Measurements from ENCODE around the gene MAGED2.

The MAGED2 gene

DNA sequence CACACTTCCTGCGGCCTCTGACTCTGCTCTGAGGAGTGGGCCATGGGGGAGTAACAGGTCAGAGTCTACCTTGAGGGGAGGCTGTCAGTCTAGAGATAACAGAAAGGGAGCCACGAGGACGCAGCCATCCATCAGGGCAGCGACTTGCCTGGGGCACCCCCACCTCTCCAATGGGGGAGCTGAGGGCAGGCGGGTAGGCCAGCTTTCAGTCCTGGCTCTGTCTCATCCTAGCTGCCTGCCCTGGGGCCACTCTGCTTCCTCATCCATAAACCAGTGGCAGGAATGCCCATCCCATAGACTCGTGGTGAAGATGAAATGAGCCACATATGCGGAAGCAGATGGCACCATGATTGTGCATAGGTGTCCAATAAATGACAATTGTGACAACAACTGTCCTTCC lies 13.2 kb downstream of the MAGED2 start:
- TF ChIP-seq, protein P1, sequence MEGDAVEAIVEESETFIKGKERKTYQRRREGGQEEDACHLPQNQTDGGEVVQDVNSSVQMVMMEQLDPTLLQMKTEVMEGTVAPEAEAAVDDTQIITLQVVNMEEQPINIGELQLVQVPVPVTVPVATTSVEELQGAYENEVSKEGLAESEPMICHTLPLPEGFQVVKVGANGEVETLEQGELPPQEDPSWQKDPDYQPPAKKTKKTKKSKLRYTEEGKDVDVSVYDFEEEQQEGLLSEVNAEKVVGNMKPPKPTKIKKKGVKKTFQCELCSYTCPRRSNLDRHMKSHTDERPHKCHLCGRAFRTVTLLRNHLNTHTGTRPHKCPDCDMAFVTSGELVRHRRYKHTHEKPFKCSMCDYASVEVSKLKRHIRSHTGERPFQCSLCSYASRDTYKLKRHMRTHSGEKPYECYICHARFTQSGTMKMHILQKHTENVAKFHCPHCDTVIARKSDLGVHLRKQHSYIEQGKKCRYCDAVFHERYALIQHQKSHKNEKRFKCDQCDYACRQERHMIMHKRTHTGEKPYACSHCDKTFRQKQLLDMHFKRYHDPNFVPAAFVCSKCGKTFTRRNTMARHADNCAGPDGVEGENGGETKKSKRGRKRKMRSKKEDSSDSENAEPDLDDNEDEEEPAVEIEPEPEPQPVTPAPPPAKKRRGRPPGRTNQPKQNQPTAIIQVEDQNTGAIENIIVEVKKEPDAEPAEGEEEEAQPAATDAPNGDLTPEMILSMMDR (conservative IDR thresholded peaks at IDR 0.05; ENCODE audit: low read length) = no peak
- no peak for TF ChIP-seq EZH2phosphoT487 (IDR thresholded peaks at IDR 0.05; ENCODE audit: borderline replicate concordance)
- no peaks in the 10 kb centered on the region for H3K9me3 ChIP-seq (ENCODE audit: insufficient read depth, low read depth, low read length)

DNA sequence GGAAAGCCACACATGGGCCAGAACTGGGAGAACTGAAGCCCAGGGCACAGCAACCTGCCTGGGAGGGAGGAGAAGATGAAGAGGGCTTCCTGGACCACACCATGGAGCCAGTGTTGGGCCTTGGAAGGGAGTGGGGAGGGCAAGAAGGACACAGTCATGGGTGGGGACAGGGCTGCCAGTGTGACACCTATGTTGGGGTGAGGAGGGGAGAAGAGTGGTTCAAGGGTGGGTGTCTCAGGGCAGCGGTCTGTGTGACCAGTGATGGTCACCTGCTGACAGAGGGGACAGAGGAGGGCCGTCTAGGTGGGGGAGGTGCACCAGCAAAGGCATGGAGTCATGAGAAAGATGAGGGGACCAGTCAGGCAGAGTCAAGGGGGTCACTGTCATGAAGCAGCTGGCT lies 13.8 kb downstream of the MAGED2 start:
- Histone ChIP-seq H3K79me2 (ENCODE audit: insufficient read depth, low read length) (no peaks in the 10 kb centered on the region), H3K27me3 (ENCODE audit: insufficient read depth, low read length, poor library complexity, severe bottlenecking) (no peaks in the 10 kb centered on the region), H3K4me3 (ENCODE audit: low read length, poor library complexity, severe bottlenecking) (no peak overlapping the region), H3K36me3 (ENCODE audit: insufficient read depth, low read length) (no peaks in the 10 kb centered on the region; the same call in 1 of the 2 replicates), H2AFZ (ENCODE audit: low read length) (no peak overlapping the region), H3K9ac (ENCODE audit: low read depth, low read length, poor library complexity, severe bottlenecking) (no peak overlapping the region), H3F3A (ENCODE audit: low read depth) (no peaks in the 10 kb centered on the region), H4K20me1 (ENCODE audit: insufficient read depth, low read length, poor library complexity, severe bottlenecking) (no peaks in the 10 kb centered on the region), H3K4me1 (ENCODE audit: insufficient read depth, low read length, poor library complexity, severe bottlenecking) (no peaks in the 10 kb centered on the region), H3K9me3 (ENCODE audit: insufficient read depth, low read depth, low read length) (no peaks in the 10 kb centered on the region), H3K9me2 (replicated peaks; ENCODE audit: low read depth, low read length) (no peaks in the 10 kb centered on the region), H3K4me2 (ENCODE audit: low read depth, low read length, poor library complexity, severe bottlenecking) (no peak overlapping the region)
- no peak for TF ChIP-seq EZH2phosphoT487 (IDR thresholded peaks at IDR 0.05; ENCODE audit: borderline replicate concordance)
- TF ChIP-seq, protein P1 (conservative IDR thresholded peaks at IDR 0.05; ENCODE audit: low read length) = no peak

More for the DNA sequence above, 13.2 kb downstream of the MAGED2 start:
- H3K27me3 ChIP-seq (ENCODE audit: insufficient read depth, low read length, poor library complexity, severe bottlenecking) = no peaks in the 10 kb centered on the region
- no peak overlapping the region for H3K9ac ChIP-seq (ENCODE audit: low read depth, low read length, poor library complexity, severe bottlenecking)
- no peak overlapping the region for H2AFZ ChIP-seq (ENCODE audit: low read length)
- no peak overlapping the region for H3K4me2 ChIP-seq (ENCODE audit: low read depth, low read length, poor library complexity, severe bottlenecking)
- no peaks in the 10 kb centered on the region for H3K9me2 ChIP-seq (replicated peaks; ENCODE audit: low read depth, low read length)
- H3K36me3 ChIP-seq (ENCODE audit: insufficient read depth, low read length) = peaks cover 3% of the 10 kb centered on the region; the same call in 1 of the 2 replicates
- no peaks in the 10 kb centered on the region for H3F3A ChIP-seq (ENCODE audit: low read depth)
- H3K4me1 ChIP-seq (ENCODE audit: insufficient read depth, low read length, poor library complexity, severe bottlenecking) = no peaks in the 10 kb centered on the region
- H4K20me1 ChIP-seq (ENCODE audit: insufficient read depth, low read length, poor library complexity, severe bottlenecking) = no peaks in the 10 kb centered on the region
- H3K79me2 ChIP-seq (ENCODE audit: insufficient read depth, low read length) = no peaks in the 10 kb centered on the region
- no peak overlapping the region for H3K4me3 ChIP-seq (ENCODE audit: low read length, poor library complexity, severe bottlenecking)

DNA sequence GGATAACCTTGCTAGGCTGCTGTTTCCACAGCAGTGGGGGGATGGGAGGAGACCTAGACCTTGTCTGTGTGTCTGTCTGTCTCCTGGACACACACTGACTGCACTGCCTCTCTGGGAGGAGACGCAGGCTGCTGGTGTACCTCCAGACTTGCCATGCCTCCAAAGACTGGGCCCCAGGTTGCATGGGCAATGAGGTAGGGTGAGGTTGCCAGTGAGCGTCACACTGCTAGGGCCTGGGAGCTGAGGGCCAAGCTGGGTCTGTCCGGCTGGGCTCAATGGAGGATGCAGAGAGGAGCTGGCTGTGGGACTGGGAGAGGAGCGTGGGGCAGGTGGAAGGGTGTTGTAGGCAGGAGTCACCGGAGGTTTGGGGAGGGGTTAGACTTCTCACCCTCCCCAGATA lies 16.6 kb downstream of the MAGED2 start:
- no peaks in the 10 kb centered on the region for H3K36me3 ChIP-seq (ENCODE audit: insufficient read depth, low read length)
- H3K79me2 ChIP-seq (ENCODE audit: insufficient read depth, low read length) = no peaks in the 10 kb centered on the region
- no peaks in the 10 kb centered on the region for H3K4me1 ChIP-seq (ENCODE audit: insufficient read depth, low read length, poor library complexity, severe bottlenecking)
- no peaks in the 10 kb centered on the region for H3F3A ChIP-seq (ENCODE audit: low read depth)
- H3K4me3 ChIP-seq (ENCODE audit: low read length, poor library complexity, severe bottlenecking) = no peak overlapping the region
- H2AFZ ChIP-seq (ENCODE audit: low read length) = no peak overlapping the region
- H3K27me3 ChIP-seq (ENCODE audit: insufficient read depth, low read length, poor library complexity, severe bottlenecking) = no peaks in the 10 kb centered on the region
- no peak overlapping the region for H3K9ac ChIP-seq (ENCODE audit: low read depth, low read length, poor library complexity, severe bottlenecking)
- no peak for TF ChIP-seq EZH2phosphoT487 (IDR thresholded peaks at IDR 0.05; ENCODE audit: borderline replicate concordance)
- TF ChIP-seq, protein P1 (conservative IDR thresholded peaks at IDR 0.05; ENCODE audit: low read length) = no peak
- H4K20me1 ChIP-seq (ENCODE audit: insufficient read depth, low read length, poor library complexity, severe bottlenecking) = no peaks in the 10 kb centered on the region
- H3K9me3 ChIP-seq (ENCODE audit: insufficient read depth, low read depth, low read length) = no peaks in the 10 kb centered on the region
- no peaks in the 10 kb centered on the region for H3K9me2 ChIP-seq (replicated peaks; ENCODE audit: low read depth, low read length)
- no peak overlapping the region for H3K4me2 ChIP-seq (ENCODE audit: low read depth, low read length, poor library complexity, severe bottlenecking)

All from Loucy (cell line).